NCI-H1105 treated with DMSO at 0.1 percent for 48 hours (cell line): Measurements from ENCODE around the gene POTEI.
"Not testable (repeated sequence)": the region's sequence is repeated elsewhere in the genome, so short reads cannot be mapped to it uniquely, and the experiment has no call there.

Source experiments
- DNase-seq: peaks from one replicate; lab custom pipeline; 2025; lab: John Stamatoyannopoulos, UW

The POTEI gene

DNA sequence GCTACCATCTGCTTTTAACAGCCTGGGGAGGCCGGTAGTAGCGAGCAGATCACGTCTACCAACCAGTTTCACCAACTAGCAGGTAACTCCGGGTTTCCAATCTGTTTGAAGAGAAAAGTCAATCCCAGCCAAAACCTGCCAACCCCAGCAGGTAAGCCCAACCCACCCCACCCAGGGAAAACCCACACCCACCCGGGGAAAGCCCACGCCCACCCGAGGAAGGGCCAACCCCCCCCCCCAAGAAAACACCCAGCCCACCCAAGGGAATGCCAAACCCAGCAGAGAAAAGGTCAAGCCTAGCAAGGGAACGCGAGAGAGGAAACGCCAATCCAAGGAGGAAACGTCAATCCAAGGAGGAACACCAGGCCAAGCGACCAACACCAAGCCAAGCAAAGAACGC lies at the start of gene POTEI:
Gene POTEI (minus strand): TSS at position 101 of the 400 bp plus-strand sequence. CDS start 93 bp downstream, at position 8.
- DNase-seq, result not testable (repeated sequence)

DNA sequence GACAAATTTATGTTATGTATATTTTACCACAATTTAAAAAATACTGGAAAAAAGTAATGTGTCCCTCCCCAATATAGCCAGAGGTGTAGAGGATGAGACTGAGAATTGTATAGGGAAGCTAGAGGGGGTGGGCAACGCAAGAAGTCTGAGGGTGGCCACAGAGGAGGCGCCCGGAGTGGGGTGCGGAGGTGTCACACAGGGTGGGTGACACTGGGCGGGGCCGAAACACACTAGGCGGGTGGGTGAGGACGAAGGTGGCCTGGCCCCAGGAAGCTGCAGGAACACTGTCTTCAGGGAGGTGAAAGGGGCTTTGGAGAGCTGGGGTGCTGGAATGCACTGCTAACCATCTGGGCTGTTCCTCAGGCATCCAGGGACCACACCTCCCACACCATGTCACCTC lies 47.3 kb upstream of the POTEI start:
- DNase-seq, result not testable (repeated sequence)

DNA sequence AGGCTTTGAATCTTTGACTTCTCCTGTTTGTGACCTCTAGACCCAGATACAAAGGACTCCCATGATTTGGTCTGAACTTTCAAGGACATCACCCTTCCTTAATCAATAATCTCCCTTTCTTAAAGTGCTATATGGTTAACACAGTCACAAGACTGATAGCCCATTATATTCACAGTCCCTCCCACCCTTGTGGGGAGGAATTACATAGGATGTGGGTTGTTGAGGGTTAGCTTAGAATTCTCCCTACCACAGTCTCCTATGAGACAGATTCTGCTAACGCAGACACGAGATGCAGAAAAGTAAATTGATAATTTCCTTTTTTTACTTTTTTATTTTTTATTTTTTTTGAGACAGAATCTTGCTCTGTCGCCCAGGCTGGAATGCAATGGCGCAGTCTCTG lies 45.0 kb upstream of the POTEI start:
- DNase-seq, result not testable (repeated sequence)

DNA sequence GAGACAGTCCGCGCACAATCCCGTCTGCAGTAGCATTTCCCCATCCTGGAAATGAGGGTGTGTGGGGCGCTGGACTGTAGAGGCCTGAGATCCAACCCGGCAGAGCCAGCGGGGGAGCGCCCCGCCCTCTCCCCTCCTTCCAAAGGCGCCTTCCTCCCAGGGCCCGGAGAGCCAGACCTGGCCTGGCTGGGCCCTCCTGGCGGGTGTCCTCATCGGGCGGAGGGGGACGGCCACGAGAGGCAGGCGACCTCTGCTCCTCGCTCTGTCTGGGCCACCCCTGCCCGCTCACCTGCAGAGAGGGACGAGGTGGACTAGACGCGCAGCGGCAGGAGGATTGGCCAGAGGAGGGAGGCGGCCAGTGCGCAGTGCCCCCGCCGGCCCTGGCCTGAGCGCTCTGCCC lies 40.3 kb upstream of the POTEI start:
- not testable (repeated sequence) for DNase-seq

DNA sequence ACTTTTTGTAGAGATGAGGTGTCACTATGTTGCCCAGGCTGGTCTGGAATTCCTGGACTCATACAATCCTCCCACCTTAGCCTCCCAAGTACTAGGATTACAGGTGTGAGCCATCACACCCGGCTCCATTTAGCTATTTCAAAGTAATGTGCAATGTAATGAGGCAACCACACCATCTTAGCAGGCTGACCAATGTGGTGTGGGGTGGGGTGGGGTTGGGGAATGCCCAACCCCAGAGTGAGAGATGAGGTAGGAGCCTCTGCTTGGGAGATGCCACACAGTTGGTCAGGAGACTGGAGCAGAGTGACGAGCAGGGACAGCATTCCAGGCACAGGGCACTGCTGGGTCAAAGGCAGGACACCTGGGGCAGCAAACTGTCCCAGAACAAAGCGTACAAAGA lies 39.3 kb upstream of the POTEI start:
- not testable (repeated sequence) for DNase-seq

DNA sequence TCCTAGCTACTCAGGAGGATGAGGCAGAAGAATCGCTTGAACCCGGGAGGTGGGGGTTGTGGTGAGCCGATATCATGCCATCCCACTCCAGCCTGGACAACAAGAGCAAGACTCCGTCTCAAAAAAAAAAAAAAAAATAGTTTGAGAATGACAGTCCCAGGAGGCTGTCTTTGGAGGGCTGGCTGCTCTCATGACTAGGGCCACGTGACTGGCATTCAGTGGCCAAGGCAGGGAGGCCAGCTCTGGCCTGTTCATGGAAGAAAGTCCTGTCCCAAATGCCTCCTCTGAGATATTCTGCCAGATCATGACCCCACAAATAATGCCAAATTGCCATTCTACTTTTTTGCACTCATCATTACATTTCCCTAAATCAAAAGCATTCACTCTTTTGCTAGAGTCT lies 35.9 kb upstream of the POTEI start:
- DNase-seq, result not testable (repeated sequence)

DNA sequence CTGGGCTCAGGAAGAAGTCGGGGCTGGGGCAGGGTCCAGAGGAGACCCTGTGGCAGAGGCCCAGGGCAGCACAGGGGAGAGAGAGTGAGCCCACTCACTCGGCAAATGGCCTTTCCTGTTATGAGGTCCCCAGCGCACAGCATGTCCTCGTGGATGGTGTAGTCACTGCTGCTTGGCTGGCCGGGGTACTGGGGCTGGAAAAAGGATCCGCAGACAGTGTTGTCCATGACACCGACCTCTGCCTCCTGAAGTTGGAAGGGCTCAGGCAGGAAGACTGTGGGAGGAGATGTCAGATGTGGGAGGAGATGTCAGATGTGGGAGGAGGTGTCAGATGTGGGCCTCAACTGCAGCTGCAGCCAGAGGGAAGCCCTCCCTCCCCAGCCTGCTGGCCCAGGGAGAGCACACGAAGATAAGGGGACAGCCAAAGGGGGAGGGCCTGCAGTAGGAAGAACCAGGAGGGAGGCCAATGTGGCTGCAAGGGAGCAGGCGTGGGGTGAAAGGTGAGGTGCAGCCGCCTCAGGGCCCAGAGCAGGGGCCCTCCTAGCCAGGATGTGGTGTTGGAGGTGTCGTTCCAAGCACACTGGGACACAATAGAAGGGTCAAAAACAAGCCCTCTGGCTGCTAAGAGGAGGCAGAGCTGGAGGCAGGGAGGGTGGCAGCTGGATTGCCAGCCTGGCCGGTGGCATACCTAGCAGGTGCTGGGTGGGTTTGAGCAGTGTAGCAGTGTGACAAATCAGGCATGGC lies 34.8 kb upstream of the POTEI start:
- not testable (repeated sequence) for DNase-seq

DNA sequence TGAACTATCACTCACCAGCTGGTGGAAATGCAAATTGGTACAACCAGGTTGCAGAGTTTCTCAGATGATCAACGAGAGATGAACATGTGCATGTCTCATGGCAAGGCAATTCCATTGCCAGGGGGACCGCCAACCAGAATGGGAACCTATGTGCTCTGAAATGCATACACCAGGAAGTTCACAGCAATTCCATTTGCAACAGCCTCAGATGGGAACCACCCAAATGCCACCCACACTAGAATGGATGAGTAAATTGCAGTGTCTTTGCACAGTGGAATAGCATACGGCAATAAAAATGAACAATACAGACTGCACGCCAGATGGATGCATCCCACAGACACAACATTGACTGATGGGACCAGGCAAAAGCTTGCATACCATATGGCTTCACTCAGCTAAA lies 33.7 kb upstream of the POTEI start:
- not testable (repeated sequence) for DNase-seq

DNA sequence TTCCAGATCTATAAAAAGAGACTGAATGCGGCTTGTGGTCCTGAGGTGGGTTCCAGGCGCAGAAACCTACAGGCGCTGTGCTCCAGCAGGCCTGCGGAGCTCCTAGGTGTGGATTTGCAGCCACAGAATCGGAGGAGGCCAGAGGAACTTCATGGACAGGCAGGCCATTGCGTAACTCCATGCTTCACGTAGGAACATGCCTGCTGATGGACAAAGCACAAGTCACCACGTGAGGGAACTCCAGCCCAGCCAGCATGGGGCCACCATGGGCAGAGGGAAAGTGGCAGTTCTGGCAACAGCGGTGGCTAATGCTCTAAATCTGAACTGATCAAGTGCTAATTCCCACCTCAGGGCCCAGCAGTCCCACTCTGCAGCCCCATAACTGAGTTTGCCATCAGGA lies 29.1 kb upstream of the POTEI start:
- DNase-seq, result not testable (repeated sequence)

DNA sequence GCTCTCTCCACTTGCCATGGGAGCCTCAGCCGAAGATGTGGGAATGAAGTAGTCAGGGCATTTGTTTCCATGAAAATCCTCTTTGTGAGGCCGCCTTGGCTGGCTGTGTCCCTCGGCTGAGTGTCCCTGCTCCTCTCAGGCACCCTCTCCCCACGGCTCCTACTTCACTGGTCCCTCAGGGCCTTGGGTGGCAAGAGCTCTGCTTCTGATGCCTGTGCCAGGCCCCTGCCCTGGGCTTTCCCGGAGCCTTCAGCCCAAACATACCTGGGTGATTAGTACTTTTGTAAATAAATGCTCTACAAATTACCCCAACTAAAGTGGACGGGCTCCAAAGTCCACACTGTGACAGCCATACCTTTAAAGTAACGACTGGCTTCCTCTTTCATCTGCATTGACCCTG lies 27.5 kb upstream of the POTEI start:
- not testable (repeated sequence) for DNase-seq

DNA sequence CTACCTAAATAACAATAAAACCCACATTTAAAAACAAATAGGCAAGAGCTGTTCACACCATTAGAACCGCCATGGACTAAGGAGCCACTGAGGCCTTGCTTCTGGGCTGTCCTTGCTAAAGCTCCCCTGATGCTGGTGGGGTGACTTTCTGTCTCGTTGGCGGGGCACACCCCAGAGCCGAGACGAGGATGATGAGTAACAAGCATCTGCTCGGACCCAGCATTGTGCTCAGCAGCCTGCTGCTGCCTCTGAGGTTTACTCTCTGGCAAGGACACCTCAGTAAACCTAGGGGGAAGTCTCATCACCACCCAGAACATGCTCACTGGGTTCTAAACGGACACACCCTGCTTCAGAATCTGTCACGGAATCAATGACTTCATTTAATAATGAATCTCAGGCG lies 22.5 kb upstream of the POTEI start:
- not testable (repeated sequence) for DNase-seq

DNA sequence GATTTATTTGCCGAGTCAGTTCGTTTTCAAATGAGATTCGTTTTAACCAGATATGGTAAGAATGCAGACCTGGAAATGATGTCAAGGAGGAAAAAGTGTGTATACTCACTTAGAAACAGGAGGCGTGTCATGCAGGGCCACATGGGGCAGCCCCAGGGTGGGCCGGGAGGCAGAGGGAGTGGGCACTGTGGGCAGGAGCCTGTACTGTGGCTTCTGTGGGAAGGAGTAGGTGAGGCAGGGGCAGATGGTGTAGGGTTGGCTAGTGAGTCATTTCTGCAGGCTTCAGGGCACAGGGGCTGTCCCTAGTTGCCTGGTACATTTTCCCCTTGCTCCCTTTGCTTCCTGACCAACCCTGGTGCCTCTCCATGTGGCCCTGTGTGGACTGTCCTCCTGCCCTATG lies 22.1 kb upstream of the POTEI start:
- DNase-seq, result not testable (repeated sequence)

DNA sequence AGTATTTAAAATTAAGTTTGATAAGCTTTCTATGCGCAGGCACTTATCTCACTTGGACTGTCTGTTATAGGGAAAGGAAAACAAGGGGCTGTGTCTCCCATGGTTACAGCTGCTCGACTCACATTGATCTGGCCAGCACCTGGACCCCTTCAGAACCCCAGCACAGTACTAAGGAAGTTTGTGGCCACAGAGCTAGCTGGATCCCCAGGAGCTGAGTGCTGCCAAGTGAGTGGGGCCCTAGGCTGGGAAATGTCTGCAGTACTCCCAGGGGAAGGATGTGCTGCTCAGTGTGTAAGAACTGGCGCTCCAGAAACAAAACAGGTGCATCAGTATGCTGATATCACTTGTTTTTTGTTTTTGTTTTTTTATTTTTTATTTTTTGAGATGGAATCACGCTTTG lies 21.1 kb upstream of the POTEI start:
- DNase-seq, result not testable (repeated sequence)

DNA sequence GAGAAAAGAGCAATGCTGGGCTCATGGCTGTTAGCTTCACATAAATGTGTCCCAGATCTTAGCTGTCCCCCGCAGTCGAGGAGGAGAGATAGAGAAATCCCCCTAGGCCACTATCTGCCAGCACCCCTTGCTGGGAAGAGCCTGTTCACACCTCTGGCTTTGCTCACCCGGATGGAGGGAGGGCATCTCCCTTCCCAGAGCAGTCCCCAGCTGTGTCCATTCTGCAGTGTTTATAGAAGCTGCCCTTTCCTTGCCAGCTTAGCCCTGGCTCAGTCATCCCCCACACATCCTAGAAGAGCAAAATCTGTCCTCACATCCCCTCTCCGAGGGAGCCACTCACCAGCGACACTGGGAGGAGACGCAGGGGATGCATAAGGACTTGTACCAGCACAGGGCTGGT lies 20.4 kb upstream of the POTEI start:
- not testable (repeated sequence) for DNase-seq

DNA sequence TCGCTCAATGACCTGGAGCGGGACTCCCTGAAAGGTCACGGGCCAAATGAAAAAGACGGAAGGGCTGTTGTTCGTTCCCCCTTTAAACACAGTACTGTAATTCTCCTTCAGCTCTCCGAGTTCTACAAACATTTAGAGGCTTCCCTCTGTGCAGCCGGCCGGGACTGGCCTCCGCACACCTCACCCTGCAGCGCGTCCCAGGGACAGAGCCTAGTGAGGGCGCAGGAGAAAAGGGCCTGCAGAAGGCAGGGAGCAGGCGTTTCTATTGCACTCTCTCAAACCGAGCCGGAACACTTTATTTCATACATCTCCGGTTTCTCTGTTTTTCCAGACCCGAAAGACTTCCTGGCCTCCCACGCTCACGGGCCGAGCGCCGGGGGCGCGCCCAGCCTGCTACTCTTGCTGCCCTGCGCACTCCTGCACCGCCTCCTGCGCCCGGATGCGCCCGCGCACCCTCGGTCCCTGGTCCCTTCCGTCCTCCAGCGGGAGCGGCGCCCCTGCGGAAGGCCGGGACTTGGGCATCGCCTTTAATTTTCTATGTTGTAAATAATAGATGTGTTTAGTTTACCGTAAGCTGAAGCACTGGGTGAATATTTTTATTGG lies 18.3 kb upstream of the POTEI start:
- not testable (repeated sequence) for DNase-seq

DNA sequence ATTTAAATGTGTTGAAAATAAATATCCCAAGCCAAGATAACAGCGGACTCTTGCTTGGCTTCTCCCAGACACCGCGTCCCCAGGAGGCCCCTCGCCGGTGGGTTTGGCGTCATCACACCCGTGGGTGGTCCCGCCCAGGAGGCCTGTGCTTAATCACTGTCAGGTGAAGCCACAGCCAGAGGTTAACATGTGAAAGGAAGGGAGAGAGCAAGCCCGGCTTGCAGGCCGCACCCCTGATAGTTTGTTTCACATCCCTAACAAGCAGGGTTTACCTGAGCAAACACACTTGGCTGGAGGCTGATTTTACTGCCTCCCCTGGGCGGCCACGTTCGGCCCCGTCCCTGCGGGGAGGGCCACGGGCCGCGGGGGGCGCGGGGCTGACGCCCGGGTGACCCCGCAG lies 13.3 kb upstream of the POTEI start:
- DNase-seq, result not testable (repeated sequence)

DNA sequence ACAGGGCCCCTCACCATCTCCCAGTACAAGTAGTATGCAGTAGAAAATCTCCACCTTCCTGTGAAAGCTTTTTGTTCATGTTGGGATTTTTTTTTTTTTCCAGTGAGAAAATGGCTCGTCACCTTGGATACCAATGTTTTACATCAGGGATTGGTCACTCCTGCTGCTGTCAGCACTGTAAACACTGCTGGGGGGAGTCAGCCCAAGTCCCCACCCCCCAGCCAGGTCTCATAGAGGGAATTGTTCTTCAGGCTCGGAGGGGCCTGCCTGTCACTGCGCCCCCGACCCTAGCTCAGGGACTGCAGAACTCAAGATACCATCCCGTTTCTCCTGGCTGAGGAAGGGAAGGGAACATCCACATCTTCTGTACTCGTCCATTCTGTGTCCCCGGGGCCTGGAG lies 11.9 kb upstream of the POTEI start, which contains the start of gene CFC1B:
Gene CFC1B (plus strand): TSS at position 231 of the 400 bp plus-strand sequence. CDS start 263 bp downstream, outside the sequence.
- DNase-seq, result not testable (repeated sequence)

DNA sequence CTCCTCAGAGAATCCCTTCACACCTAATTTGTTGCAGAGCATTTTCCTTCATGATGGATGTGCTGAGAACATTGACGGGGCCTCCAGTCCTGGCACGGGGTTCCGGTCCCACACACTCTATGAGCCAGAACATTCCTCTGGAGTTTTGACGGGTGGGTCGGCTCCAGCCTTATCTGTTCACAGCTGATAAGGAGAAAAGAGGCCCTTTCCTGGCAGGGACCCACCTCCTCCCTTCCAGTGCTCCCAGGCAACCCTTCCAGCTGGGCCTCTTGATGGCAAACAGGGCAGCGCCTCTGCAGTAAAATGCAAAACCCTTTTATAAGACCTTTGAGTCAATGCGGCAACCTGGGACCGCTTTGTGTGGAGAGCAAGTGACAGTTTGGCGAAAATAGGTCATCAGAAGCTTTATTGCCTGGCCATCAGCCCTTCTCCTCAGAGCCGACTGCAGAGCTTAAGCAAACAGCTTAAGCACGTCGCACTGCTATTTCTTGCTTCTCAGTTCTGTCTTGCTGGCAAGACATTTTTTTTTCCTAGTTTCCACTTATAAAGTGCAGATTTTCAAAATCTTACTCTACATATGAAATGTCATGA lies 9.5 kb upstream of the POTEI start:
- DNase-seq, result not testable (repeated sequence)

DNA sequence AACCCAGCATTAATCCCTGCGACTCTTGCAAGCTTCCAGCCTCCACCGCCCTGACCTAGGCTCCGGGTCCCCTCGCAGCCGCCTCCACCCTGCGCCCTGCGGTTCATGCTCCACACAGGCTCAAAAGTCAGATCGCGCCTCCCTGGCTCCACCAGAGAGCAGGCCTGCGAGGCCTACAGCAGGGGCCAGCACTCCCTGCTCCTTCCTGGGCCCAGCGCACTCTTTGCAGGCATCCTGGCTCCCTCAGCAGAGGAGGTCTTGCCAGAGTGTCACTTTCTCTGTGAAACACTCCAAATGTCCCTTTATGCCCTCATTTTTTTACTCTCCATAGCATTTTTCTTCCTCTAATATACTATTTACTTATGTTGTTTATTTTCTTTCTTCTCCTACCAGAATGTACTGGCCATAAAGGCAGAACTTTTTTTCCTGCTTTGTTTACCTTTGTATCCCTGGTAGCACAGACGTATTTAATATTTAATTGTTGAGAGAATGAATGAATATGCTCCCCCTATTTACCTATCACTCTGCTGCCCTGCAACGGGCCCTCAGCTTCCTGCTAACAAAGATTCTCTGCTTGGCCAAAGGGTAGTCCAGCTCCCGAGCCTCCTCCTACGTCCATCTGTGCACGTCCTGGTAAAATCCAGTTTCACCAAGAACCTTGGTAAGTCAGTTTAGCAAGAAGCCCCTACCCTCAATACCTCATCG lies 2.8 kb upstream of the POTEI start:
- DNase-seq, result not testable (repeated sequence)

DNA sequence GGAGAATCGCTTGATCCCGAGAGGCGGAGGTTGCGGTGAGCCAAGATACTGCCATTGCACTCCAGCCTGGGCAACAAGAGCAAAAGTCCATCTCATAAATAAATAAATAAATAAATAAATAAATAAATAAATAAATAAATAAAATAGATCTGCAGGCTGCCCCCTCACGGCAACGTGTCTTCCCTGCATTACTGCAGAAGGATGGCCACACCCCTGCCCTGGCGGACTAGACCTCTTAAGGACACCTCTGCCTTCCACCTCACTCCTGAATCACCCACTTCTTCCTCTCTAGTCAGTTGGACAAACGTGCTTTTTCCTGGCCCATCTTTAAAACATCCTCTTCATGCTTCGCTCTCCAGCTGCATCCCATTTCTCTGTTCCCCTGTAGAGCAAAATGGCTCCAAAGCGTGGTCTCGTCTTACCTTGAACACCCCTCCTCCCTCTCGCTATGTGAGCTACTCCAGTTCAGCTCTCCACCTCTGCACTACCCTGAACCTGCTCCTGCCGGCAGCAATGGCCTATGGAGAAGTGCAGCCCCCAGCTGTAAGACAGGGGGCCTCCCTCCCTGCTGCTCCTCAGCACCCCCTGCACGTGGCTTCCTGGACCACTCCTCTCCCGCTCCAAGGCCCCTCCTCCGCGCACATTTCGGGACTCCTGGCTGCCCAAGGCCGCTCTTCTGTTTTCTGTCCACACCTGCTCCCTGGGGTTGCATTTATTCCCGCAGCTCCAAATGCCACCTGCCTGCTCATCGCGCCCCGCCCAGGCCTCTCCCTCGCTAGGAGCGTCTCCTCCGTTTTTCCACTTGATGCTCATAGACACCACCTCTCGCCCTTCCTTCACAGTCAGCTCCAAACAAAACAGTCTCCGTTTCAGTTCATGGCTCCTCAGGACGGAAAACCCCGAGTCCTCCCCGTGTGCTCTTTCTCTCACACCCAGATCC lies 1.9 kb upstream of the POTEI start:
- not testable (repeated sequence) for DNase-seq

DNA sequence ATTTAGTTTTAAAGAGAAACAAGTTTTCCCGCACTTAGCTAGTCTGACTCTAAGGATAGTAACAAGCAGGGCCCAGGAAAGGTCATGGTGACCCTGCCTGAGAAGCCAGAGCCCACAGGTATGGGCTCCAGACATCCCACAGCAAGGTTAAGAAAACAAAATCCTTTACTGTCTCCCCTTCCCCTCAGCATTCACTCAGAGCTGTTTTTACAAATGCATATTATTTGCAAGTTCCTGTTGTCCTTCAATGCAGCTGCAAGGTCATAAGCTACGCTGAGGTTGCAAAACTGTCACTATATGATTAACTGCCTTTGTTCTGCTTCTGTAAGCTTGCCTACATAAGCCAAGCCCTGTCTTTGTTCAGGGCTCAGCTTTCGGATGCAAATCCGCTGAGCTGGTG lies 18.1 kb downstream of the POTEI start:
- not testable (repeated sequence) for DNase-seq
